DMS153 (cell line): Measurements from ENCODE around the gene PRKAR2A.
A peak's percentile ranks its signal among the peaks of the same experiment; 100 is the strongest.

Source experiments
- DNase-seq: peaks from one replicate; lab custom pipeline; 2025; lab: John Stamatoyannopoulos, UW

PRKAR2A gene

DNA sequence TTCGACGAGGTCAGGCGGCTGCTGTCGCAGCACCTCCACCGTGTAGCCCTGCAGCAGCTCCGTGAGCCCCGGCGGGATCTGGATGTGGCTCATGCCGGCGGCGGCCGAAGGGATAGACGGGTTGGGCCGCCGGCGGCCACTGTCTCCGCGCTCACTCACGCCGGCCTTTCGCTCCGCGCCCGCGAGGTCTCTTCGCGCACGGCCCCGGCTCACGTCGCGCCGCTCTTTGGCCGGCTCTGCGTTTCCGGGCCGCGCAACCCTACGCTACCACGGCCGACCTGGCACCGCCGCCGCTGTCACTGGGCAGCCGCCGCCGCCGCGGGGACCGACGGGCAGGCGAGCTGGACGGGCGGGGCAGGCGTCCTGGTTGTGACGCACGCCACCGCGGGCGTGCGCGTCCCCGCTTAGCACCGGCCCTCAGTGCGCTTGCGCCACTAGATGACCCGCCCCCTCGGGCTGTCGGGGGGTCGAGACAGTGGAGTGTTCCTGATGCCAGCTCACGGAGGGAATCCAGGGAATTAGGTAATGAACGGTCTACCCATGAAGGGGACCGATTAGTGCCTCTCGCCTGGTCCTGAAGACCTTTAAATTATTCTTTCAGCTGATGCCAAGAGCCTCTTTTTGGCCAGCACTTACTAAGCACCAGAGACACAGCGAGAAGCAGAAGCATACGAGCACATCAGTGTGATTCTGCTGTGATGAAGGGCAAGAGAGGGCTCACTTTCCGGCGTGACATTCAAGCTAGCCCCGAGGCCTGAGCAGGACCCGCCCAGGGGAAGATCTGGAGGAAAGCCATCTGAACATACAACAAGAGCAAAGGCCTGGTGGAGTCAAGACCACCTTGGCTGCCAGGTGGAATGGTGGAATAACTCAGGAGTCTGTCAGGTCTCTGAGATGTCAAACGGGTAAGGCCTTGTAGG lies at the start of gene PRKAR2A:
Gene PRKAR2A, minus strand, starts transcription at position 371 of the 920 bp plus-strand sequence. Its CDS starts 278 bp downstream, at position 93.
- peak; percentile 59 for DNase-seq

DNA sequence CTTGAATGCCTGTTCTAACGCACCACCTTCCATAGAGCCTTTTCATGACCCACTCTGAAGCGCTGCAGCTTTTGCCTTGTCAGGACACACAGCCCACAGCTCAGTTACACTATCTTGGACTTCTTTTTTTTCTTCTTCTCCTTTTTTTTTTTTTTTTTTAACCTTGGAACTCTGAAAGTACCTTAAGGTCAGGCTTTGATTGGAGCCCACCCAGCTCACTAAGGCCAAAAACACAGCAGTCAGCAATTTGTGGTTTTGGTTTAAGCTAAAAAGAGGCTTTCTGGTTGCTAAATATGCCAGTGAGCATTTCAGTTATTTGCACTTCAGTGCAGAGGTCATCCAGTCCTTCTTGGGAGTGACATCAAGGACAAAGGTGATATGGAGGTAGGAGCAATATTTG lies 49.3 kb upstream of the PRKAR2A start:
- DNase-seq = no peak

DNA sequence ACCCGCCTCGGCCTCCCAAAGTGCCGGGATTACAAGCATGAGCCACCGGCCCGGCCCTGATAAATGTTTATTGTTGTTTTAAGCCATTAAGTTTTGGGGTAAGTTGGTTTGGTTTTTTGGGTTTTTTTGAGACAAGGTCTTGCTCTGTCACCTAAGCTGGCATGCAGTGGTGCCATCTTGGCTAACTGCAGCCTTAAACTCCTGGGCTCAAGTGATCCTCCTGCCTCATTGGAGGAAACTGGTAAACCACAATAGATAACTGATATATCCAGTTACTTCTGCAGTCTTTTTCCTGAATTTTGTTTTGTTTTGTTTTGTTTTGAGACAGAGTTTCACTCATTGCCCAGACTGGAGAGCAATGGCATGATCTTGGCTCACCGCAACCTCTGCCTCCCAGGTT lies 46.8 kb upstream of the PRKAR2A start:
- no peak for DNase-seq

DNA sequence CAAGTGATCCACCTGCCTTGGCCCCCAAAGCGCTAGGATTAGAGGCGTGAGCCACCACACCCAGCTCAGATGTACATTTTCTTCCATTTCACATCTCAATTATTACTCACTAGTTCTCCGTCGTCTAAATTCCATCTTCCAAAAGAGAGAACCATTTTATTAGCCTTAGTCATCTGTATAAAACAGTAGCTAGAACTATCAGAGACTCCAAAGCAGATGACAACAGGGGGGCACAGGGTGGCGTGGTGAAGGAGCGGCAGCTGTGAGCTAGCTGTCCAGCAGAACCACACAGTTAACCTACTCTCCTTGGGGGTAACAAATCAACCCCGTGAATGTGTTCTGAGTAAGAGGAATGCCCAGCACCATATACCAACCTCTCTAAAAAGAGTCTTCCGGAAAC lies 43.9 kb upstream of the PRKAR2A start:
- no peak for DNase-seq

DNA sequence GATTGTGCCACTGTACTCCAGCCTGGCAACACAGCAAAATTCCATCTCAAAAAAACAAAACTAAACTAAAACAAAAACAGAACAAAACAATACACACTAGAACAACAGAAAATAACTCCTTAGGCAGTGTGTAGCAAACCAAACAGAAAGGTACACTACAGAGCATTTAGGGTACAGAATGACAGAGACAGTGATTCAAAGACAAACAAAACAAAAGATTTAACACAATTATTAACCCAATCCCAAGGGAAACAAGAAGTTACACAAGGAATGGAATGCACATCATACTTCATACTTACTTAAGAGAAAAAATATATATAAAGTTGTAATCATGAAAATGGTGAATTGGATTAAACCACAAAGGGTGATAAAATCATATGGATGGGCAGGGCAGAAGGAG lies 38.1 kb upstream of the PRKAR2A start:
- DNase-seq = no peak

DNA sequence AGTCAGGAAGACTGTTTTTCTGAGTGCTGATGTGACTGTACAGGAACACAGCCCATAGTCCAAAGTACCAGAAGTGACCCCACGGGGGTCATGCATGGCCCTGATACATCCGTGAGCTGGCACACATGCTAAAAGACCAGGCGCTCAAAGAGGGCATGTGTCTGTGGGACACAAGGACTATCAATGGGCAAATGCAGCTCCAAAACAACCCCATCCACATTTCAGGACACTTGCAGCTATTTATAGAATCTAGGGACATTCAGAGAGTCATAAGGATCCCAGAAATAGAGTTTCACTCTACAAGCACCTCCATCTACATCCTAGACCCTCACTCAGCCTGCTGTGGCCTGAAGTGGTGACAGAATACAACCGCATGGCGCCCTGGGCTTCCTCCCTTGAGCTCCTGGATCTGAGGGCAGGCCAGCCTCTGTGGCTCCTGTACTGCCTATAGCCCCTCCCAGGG lies 34.0 kb upstream of the PRKAR2A start:
- no peak for DNase-seq

DNA sequence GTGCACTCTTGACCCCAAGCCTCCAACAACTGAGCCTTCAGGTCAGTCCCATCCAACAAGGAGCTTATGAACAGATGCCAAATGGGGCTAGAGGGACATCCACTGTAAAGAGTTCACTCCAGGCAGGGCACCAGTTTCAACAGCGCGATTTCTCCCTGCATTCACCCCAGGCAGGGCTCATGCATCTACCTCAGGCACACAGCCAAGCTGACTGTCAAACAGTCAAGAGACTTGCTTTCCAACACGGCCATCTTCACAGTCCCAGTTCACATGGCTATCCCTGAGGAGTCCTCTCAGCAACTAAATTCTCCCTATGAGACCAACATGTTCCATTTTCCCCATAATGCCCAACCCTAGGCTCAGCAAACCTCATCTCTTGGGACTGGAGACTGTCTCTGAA lies 33.3 kb upstream of the PRKAR2A start:
- no peak for DNase-seq

DNA sequence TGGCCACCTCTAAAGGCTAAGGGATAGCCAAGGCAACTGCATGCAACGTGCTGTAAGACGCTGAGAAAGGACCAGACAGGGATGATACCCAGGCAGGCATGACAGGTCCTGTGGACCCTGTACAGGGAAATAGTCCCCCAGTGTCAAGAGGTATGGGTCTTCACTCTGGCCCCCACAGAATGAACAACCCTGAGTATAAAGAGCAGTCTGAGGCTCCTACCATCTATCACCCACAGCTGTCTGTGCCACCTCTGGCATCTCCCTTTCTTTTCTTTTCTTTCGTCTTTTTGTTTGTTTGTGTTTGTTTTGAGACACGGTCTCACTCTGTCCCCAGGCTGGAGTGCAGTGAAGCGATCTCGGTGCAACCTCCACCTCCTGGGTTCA lies 32.3 kb upstream of the PRKAR2A start:
- DNase-seq = no peak

DNA sequence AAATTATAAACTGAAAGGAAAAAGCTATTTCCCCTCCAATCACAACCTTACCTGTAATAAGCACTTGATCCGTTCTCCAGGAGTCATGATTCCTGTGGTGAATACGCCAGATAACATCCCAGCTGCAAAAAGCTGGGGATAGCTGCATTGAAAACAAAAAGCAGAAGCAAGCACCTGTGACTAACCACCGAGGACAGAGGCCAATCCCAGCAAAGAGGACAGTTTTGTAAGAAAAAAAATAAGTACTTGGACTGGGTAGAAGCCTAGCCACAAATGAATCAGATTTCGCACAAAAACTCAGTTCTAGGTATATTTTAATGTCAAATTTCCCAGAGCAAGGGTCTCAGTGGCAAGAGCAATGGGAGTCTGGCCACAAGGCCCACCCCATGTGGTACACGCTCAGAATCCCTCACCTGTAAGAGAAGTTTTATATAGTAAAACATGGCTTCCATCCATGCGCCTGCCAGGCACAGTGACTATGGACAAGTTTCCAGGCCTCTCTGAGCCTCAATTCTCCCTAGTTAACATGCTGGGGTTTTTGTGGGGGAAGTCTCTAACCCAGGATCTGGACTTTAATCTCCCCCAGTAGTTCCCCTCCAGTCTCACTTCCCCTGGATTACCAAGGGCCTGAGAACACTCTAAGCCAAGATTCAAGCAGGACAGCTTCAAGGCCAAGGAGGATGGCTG lies 31.8 kb upstream of the PRKAR2A start:
- DNase-seq = no peak

DNA sequence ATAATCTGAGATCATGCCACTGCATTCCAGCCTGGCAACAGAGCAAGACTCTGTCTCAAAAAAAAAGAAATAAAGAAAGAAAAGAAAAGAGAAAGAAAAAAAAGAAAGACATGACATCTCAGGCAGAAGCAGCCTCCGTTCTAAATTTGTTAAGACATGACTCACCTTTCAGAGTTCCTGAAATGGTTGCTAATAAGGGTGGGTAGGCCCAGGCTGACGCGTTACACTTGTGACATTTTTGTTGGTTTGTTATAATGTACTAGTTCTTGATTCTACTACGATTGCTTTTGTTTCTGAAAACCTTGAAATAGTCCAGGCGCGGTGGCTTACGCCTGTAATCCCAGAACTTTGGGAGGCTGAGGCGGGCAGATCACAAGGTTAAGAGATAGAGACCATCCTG lies 30.0 kb upstream of the PRKAR2A start:
- DNase-seq = no peak

DNA sequence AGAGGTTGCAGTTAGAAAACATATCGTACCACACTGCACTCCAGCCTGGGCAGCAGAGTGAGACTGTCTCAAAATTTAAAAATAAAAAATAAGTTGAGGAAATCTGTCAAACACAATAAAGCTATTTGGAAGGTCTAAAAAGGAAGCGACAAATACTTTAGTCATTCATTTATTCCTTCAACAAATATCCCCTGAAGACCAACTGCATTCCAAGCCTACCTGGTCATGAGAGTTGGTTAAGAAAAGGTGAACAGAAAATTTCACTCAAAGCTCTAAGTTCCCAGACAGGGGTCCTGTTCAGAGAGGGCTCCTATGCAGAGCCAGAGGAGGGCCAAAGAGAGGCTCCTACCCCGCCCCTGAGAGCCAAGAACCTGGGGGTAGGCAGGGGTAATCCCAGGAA lies 15.4 kb upstream of the PRKAR2A start:
- DNase-seq = no peak

DNA sequence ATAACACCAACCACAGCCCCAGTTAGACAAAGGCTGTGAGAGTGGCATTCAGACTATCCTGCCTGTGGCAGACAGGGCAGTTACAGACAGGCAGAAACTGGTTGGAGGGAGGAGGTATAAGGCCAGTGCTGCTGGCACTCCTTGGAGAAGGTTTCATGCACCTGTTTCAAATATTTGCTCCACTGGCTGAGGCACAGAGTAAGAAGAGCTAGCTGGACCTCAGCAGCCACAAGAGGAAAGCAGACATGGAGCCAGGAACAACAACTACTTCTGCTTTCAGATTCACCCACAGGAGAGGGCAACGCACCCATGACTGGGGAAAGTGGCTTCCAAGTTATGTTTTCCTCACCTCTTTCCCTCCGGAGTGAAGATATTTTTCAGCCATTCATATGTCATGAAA lies 11.5 kb upstream of the PRKAR2A start:
- DNase-seq = no peak

DNA sequence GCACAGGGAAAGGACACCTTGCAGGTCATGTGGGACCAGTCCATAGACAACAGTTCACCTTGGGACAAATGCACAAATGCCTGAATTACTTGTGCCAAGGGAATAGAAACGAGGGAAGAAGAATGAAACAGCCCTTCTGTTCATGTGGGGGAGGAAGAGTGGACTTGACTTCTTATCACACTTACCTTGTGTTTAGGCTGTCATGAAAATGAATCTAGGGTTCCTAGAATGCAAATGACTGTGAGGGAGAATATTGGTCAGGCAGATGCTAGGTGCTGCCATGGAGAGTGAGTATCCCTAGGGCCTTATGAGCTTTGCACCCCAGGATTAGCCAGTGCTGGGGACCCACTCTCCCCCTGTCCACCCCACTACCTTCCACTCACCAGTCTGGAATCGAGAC lies 11.0 kb upstream of the PRKAR2A start:
- DNase-seq = no peak

DNA sequence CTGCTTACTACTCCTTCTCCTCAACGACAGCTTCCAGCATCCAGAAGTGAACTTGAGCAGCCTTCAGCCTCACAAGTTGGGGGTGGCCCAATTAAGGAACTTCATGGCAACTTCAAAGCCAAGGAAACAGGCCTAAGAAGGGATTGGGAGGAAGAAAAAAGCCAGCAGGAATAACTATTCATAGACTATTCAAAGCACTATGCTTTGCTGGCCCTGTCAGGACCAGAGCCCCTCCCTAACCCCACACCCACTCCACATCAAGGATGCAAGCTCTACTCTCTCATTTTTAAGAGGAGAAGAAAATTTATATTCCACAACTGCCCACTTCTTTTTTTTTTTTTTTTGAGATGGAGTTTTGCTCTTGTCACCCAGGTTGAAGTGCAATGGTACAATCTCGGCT lies 10.0 kb upstream of the PRKAR2A start:
- DNase-seq = no peak

DNA sequence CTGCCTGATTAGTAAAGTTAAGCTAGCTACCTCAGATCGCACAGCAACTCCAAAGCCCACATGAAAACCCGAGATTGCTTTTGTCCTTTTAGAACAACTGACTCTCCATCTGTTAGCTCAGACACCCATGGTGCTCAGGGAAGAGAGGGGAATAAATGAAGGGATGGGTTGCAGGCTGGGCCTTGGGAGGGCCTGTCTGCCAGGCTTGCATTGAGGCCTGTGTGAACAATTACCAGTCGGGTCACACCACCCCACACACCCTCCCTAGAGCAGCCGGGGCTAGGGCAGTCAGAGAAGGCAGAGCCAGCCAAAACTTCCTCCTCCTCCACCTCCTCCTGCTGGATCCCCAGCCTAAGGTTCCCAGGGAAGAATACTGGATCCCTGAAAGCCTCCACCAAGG lies 8.8 kb upstream of the PRKAR2A start:
- DNase-seq = no peak

DNA sequence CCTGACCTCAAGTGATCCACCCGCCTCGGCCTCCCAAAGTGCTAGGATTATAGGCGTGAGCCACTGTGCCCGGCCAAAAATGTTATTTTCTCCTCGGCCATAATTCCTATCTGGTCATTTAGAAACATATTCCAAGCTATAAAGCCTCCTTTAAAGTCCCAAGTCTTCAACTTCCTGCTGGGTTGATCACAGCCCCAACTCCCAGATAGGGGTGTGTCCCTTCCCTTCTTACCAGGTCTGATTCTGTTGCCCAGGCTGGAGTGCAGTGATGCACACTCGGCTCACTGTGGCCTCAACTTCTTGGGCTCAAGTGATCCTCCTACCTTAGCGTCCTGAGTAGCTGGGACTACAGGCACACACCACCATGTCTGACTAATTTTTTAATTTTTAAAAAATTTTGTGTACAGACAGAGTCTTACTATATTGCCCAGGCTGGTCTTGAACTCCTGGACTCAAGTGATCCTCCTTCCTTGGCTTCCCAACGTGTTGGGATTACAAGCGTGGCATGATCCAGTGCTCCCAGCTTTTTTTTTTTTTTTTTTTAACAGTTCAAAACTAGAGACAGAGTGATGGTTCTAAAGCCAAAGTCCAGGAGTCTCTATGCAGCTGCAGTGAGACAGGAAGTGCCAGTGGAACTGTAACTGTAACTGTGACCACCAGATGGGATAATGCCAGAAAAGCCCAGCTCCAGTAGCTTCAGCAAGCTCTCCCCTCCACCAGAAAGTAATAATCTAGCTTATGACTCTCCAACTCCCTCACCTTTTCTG lies 8.2 kb upstream of the PRKAR2A start:
- no peak for DNase-seq

DNA sequence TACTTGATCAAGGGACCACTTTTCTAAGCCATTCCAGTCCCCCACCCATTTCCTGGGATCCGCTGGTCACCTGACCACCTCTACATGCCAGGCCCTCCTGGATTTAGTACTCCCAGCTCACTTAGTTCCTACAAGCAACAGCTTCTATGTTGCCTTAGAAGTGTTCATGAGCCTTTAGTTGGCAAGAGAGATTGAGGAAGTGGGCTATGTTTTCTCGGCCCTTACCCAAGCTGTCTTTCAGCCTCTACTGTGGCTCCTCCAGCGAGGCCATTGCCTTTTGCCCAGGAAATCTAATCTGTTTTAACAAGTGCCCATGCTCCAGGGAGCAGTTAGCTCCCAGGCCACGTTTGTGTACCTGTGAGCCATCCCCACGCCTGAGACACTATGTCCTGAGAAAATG lies 4.5 kb upstream of the PRKAR2A start:
- no peak for DNase-seq

DNA sequence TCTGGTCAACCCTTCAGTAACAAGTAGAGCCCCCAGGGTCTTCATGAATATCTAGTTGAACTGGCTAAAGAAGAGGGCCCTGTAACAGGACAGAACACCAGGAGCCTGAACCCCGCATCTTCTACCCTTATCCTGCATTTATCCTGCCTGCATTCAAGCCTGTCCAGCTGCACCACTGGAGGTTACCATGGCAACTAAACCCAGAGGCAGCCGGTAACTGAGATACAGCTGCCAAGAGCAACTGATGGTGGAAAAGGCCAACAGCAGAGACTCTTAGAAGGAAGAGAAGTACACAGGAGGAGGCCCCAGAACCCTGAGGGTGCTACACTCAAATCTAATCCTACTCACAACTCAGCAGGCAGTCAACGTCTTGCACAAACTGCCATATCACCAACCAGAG lies 3.7 kb upstream of the PRKAR2A start:
- DNase-seq = no peak

DNA sequence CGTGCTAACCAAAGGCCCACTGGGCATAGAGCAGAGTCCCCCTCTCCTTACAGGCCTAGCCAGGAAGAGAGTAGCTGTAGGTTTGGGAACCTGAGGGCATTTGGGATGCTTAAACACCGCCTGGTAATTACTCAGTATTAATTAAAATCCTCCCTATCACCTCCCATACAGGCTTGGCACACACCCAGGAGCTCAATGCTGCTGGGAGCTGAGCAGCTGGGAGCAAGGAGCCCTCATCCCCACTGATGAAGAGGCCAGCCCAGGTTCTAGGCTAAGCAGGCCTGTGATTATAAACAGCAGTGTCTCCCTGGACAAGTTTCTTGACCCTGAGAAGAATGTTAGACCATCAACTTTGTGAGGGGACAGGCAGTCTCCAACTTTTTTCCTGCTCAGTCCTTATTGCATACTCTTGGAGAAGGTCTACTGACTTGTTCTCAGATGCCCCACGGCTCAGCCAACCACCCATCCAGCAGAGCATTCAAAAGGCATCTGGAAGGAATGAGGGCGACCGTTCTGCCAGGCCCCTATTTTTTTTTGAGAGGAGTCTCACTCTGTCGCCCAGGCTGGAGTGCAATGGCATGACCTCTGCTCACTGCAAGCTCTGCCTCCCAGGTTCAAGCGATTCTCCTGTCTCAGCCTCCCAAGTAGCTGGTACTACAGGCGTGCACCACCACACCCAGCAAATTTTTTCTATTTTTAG lies 1.3 kb upstream of the PRKAR2A start:
- DNase-seq = no peak

DNA sequence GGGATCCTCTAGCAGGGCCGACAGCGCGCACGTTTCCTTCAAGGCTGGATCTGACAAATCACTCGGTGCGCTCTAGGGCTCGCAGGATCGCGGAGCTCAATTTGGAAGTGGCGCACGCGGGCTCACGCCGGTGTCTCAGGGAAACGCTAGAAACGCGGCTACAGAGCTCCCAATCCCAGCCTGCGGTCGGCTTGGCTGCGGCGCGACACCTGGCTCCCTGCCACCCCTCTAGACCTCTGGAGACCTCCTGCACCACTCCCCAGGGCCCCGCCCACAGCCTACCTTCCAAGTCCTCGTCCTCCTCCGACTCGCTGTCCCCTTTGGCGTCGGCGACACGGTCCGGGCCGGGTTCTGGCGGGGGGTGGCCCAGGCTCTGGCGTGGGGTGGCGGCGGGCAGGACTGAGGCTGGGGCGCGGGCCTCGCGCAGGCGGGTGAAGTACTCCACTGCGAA lies 596 bp downstream of the PRKAR2A start:
- peak; percentile 14 for DNase-seq

DNA sequence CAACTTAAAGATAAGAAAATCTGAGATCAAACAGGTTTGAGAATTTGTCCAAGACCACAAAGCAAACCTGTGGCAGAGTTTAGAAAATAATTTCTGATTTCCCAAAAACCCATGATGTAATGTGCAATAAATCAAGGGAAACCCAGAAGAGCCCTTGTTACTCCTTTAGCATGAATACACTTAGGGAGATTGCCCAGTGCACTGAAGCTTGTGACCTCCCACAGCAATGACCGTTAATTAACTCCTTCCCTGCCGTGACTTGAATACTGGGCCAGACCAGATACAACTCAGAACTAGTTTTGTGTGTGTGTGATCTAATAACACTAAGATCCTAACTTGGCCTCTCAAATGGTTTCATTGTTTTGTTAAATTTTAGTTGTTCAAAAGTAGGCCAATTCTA lies 2.5 kb downstream of the PRKAR2A start:
- DNase-seq = no peak

DNA sequence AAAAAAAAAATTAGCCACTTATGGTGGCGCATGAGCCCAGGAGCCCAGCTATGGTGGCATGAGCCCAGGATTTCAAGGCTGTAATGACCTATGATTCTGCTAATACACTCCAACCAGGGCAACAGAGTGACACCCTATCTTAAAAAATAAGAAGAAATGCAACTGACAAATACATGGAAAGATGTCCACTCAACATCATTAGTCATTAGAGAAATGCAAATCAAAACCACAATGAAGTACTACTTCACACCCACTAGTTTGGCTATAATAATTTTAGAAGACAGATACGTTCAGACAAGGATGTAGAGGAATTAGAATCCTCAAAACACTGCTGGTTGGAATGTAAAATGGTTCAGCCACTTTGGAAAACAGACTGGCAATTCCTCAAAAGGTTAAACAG lies 10.5 kb downstream of the PRKAR2A start:
- no peak for DNase-seq
